Forelimb muscle (tissue), 1 donor: ENCODE data around the gene TTC36. TPM values are rescaled to one million over a fixed set of nuclear protein-coding genes. Genes with fewer than 3 reads are reported as not detected.
"Not testable (repeated sequence)": the region's sequence is repeated elsewhere in the genome, so short reads cannot be mapped to it uniquely, and the experiment has no call there.

Experiments
- DNase-seq: peaks from one replicate; pipeline ENCODE4 v3.0.0-alpha.2; 2013; ENCODE audit warnings: low read depth
- polyA plus RNA-seq: library from polyadenylated mRNA; unstranded; fragments of 120-200 nt; gene quantifications from one replicate; pipeline ENCODE4 v1.2.1, GENCODE V29; 2013; ENCODE audit not compliant: insufficient read length

TTC36 gene
- polyA plus RNA-seq, 1 donor = 2.4 TPM

- no peak for DNase-seq
Measured at GRCh38 chr11:118532091-118532490, 4.8 kb downstream of the TTC36 start.

DNA sequence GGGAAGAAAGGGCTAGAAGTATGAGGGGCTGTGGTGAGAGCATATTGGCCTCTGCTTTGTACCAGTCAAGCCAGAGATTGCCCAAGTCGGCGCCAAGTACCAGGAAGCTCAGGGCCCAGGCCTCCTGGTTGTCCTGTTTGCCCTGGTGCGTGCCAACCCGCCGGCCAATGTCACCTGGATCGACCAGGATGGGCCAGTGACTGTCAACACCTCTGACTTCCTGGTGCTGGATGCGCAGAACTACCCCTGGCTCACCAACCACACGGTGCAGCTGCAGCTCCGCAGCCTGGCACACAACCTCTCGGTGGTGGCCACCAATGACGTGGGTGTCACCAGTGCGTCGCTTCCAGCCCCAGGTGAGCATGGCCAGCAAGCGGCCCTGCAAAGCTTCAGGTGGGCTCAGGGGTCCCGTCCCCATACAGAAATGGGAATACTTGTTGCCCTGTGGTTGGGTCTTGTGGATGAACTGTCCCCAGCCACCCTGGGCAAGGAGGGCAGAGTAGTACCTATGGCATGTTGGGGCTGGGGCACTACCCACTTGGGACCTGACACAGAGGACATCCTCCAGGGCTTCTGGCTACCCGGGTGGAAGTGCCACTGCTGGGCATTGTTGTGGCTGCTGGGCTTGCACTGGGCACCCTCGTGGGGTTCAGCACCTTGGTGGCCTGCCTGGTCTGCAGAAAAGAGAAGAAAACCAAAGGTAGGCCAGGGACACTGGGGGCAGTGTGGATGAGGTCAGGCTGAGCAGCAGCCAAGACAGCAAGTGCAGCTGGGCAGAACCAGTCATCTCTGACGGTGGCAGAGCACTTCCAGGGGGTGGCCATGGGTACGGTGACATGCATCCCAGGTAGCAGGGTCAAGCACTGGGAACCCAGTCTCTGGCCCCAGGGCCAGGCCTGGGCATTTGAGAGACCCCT lies 5.8 kb downstream of the TTC36 start:
- DNase-seq = no peak

DNA sequence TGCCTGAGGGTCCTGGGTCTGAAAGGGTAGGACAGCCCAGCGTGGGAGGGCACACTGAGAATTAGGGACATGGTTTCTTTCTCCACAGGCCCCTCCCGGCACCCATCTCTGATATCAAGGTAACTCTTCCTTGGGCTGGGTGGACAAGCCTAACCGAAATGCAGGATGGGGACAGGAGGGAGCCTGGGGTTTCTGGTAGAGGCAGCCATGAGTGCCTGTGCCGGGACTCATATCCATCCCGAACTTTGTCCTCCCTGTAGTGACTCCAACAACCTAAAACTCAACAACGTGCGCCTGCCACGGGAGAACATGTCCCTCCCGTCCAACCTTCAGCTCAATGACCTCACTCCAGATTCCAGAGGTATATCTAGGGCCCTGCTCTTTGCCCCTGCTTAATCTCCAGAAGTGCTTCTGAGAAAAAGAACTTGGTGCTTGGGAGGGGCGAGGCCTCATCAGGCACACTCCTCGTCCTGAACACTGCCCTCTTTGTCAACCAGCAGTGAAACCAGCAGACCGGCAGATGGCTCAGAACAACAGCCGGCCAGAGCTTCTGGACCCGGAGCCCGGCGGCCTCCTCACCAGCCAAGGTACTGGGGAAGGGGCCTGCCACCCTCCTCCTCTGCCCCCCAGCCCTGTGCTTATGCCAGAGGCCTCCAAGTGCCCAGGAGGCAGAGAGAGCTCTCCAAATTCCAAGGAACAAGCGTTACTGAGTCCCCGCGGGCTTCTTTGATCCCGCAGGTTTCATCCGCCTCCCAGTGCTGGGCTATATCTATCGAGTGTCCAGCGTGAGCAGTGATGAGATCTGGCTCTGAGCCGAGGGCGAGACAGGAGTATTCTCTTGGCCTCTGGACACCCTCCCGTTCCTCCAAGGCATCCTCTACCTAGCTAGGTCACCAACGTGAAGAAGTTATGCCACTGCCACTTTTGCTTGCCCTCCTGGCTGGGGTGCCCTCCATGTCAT lies 6.8 kb downstream of the TTC36 start:
- DNase-seq = no peak

GRCh38 chr11:118535261-118535660 lies 8.0 kb downstream of the TTC36 start:
- DNase-seq = no peak

DNA sequence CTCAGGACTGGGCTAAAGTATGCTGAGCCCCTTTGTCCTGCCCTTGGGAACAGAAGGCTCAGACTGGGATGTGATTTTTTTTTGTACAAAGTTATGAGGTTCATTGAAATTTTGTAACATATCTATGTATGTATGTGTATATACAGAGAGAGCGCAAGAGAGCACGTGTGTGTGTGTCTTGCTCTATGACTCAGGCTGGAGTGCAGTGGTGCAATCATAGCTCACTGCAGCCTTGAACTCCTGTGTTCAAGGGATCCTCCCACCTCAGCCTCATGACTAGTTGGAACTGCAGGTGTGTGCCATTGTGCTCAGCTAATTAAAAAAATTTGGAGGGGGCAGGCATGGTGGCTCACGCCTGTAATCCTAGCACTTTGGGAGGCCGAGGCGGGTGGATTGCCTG lies 9.5 kb downstream of the TTC36 start:
- DNase-seq = no peak

- no peak for DNase-seq
Measured at GRCh38 chr11:118537409-118537980, 10.2 kb downstream of the TTC36 start.

GRCh38 chr11:118544010-118544646 lies 16.9 kb downstream of the TTC36 start:
- no peak for DNase-seq

GRCh38 chr11:118544647-118545010 lies 17.4 kb downstream of the TTC36 start:
- DNase-seq = no peak

- no peak for DNase-seq
Measured at GRCh38 chr11:118545533-118545932, 18.3 kb downstream of the TTC36 start.

DNA sequence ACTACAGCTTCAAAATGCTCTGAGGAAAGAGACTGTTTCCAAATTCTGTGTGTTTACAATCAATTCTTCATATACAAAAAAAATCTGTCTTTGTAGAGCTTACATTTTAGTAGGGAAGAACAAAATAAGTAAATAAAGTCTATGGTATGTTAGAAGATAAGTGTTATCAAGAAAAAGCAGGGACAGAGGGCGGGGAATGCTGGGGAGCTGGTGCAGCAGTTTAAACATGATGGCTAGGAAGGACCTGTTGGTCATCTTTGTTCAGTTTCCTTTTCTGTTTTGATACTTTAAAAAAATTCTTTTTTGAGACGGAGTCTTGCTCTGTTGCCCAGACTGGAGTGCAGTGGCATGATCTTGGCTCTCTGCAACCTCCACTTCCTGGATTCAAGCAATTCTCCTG lies 19.9 kb downstream of the TTC36 start:
- no peak for DNase-seq

GRCh38 chr11:118552341-118552740 lies 25.1 kb downstream of the TTC36 start:
- DNase-seq = no peak

DNA sequence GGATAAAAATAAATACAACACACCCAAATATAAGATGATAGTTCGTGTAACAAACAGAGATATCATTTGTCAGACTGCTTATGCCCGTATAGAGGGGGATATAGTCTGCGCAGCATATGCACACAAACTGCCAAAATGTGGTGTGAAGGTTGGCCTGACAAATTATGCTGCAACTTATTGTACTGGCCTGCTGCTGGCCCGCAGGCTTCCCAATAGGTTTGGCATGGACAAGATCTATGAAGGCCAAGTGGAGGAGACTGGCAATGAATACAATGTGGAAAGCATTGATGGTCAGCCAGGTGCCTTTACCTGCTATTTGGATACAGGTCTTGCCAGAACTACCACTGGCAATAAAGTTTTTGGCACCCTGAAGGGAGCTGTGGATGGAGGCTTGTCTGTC lies 33.5 kb downstream of the TTC36 start:
- DNase-seq = no peak

- no peak for DNase-seq
Measured at GRCh38 chr11:118565051-118565450, 37.8 kb downstream of the TTC36 start.

GRCh38 chr11:118569670-118570069 lies 42.4 kb downstream of the TTC36 start:
- no peak for DNase-seq

GRCh38 chr11:118570787-118571186 lies 43.5 kb downstream of the TTC36 start:
- DNase-seq = no peak

DNA sequence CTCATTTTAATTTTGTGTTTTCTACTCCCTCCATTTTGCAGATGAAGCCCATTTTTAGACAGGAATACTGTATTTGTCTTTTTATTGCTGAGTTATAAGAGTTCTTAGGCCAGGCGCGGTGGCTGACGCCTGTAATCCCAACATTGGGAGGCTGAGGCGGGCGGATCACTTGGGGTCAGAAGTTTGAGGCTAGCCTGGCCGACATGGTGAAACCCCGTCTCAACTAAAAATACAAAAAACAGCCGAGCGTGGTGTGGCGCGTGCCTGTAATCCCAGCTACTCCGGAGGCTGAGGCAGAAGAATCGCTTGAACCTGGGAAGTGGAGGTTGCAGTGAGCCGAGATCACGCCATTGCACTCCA lies 44.4 kb downstream of the TTC36 start:
- not testable (repeated sequence) for DNase-seq

GRCh38 chr11:118572061-118572980 lies 45.0 kb downstream of the TTC36 start, which contains the start of gene ARCN1:
TSS of gene ARCN1 (plus strand) at chr11:118572409. CDS start at chr11:118572548, 139 bp downstream.
- no peak for DNase-seq

GRCh38 chr11:118572981-118573550 lies 45.8 kb downstream of the TTC36 start:
- DNase-seq = no peak

- DNase-seq = no peak
Measured at GRCh38 chr11:118574636-118575035, 47.4 kb downstream of the TTC36 start.

- DNase-seq = not testable (repeated sequence)
Measured at GRCh38 chr11:118577995-118578394, 50.7 kb downstream of the TTC36 start.
